Stimulated activated CD8-positive, alpha-beta memory T cell treated with anti-CD3 and anti-CD28 coated beads, Interleukin-15, amount 100 ng/mL, for 1 hour (primary cell): ENCODE data around the gene TMEM255A.

ENCODE experiments used
- DNase-seq: peaks from one replicate; pipeline ENCODE4 v3.0.0-alpha.2; 2020; ENCODE audit warnings: low read depth

TMEM255A gene

GRCh38 chrX:120262859-120263708 lies 48.2 kb downstream of the TMEM255A start:
- DNase-seq = no peak

GRCh38 chrX:120260369-120260768 lies 50.9 kb downstream of the TMEM255A start:
- DNase-seq = no peak

GRCh38 chrX:120253784-120254183 lies 57.5 kb downstream of the TMEM255A start:
- no peak for DNase-seq

GRCh38 chrX:120251471-120252011 lies 59.7 kb downstream of the TMEM255A start:
- no peak for DNase-seq

- DNase-seq = peak; percentile 52
Observed at GRCh38 chrX:120250522-120251271, 60.6 kb downstream of the TMEM255A start, which contains the start of gene ZBTB33. TSS of gene ZBTB33 (plus strand) at chrX:120250812. CDS start at chrX:120253416, 2,604 bp downstream.

- DNase-seq = no peak
Observed at GRCh38 chrX:120244735-120245498, 66.3 kb downstream of the TMEM255A start.

GRCh38 chrX:120244395-120244734 lies 66.9 kb downstream of the TMEM255A start:
- no peak for DNase-seq

- no peak for DNase-seq
Observed at GRCh38 chrX:120242813-120243212, 68.4 kb downstream of the TMEM255A start.

GRCh38 chrX:120238933-120239332 lies 72.3 kb downstream of the TMEM255A start:
- no peak for DNase-seq

GRCh38 chrX:120236687-120237479 lies 74.4 kb downstream of the TMEM255A start:
- DNase-seq = no peak

GRCh38 chrX:120235284-120235683 lies 76.0 kb downstream of the TMEM255A start:
- DNase-seq = no peak

- DNase-seq = no peak
Observed at GRCh38 chrX:120228187-120228908, 82.9 kb downstream of the TMEM255A start.

- no peak for DNase-seq
Observed at GRCh38 chrX:120224388-120224787, 86.9 kb downstream of the TMEM255A start.

GRCh38 chrX:120223374-120223773 lies 87.9 kb downstream of the TMEM255A start:
- DNase-seq = no peak

GRCh38 chrX:120213438-120214265 lies 97.6 kb downstream of the TMEM255A start:
- peak; percentile 35 for DNase-seq
